Measurements from ENCODE around the gene EFR3B. TPM values are rescaled to one million over a fixed set of nuclear protein-coding genes. Genes with fewer than 3 reads are reported as not detected.
"Not testable (repeated sequence)": the region's sequence is repeated elsewhere in the genome, so short reads cannot be mapped to it uniquely, and the experiment has no call there.

The EFR3B gene, protein sequence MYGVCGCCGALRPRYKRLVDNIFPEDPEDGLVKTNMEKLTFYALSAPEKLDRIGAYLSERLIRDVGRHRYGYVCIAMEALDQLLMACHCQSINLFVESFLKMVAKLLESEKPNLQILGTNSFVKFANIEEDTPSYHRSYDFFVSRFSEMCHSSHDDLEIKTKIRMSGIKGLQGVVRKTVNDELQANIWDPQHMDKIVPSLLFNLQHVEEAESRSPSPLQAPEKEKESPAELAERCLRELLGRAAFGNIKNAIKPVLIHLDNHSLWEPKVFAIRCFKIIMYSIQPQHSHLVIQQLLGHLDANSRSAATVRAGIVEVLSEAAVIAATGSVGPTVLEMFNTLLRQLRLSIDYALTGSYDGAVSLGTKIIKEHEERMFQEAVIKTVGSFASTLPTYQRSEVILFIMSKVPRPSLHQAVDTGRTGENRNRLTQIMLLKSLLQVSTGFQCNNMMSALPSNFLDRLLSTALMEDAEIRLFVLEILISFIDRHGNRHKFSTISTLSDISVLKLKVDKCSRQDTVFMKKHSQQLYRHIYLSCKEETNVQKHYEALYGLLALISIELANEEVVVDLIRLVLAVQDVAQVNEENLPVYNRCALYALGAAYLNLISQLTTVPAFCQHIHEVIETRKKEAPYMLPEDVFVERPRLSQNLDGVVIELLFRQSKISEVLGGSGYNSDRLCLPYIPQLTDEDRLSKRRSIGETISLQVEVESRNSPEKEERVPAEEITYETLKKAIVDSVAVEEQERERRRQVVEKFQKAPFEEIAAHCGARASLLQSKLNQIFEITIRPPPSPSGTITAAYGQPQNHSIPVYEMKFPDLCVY
- total RNA-seq: 0.10 TPM
- polyA plus RNA-seq: under 1 TPM in 3 of 4 donors, not detected in 1; 0.05 to 0.15 (median 0.06) TPM

DNA sequence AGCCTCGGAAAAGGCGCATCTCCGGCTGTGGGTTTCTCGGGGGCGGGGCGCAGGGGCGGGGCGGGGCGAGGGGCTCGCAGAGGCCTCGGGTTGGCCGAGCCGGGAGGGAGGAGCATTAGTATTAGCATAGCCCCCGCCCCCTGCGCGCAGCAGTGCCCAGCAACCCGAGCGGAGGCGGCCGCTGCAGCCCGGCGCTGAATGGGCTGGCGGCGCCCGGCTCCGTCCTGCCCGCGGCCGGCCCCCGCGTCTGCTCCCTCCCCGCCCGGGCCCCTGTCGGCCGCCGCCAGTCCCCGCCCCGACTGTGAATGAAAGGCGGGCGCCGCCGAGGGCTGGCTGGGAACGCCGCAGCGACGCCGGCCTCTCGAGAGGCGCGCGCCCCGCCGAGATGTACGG is at the start of gene EFR3B:
EFR3B (plus strand) TSS at position 149 of the 393 bp plus-strand sequence; CDS start at position 386, 237 bp downstream.
- DNase-seq (peak; percentile 84 to 92 (median 86)), ATAC-seq (ENCODE audit: low read depth in 2 of 2) (peak; percentile 96 to 97)
- H3K27me3 Mint-ChIP-seq: peaks cover 63% of the 10 kb centered on the region
- H3K4me3 ChIP-seq (ENCODE audit: low read depth, low read length): peak within 1 kb of the TSS; percentile 43
- no peak within 1 kb of the TSS for H3K27ac ChIP-seq (ENCODE audit: insufficient read depth, low read length, poor library complexity, severe bottlenecking)
- peaks cover 0 to 23% (median 16%) of the 10 kb centered on the region in 4 donors for H3K4me1 Mint-ChIP-seq
- no peaks in the 10 kb centered on the region for H3K36me3 ChIP-seq (ENCODE audit: control insufficient read depth, insufficient read depth, low read length)
- peaks cover 18% of the 10 kb centered on the region for H3K4me1 ChIP-seq (ENCODE audit: control insufficient read depth, insufficient read depth, low read length, poor library complexity, severe bottlenecking)
- peak within 1 kb of the TSS; percentile 85 to 94 (median 88) for H3K4me3 Mint-ChIP-seq
- H3K9me3 ChIP-seq (ENCODE audit: control insufficient read depth in 2 of 2, low read length in 2 of 2): no peaks in the 10 kb centered on the region
- H3K36me3 Mint-ChIP-seq: no peaks in the 10 kb centered on the region
- peak within 1 kb of the TSS in 1 of 3 donors; percentile 36 for H3K27ac Mint-ChIP-seq
- H3K9me3 Mint-ChIP-seq: peaks cover 0 to 6% (median 0%) of the 10 kb centered on the region in 7 donors
- peaks cover 24% of the 10 kb centered on the region for H3K27me3 ChIP-seq (ENCODE audit: control insufficient read depth, insufficient read depth, low read length)

DNA sequence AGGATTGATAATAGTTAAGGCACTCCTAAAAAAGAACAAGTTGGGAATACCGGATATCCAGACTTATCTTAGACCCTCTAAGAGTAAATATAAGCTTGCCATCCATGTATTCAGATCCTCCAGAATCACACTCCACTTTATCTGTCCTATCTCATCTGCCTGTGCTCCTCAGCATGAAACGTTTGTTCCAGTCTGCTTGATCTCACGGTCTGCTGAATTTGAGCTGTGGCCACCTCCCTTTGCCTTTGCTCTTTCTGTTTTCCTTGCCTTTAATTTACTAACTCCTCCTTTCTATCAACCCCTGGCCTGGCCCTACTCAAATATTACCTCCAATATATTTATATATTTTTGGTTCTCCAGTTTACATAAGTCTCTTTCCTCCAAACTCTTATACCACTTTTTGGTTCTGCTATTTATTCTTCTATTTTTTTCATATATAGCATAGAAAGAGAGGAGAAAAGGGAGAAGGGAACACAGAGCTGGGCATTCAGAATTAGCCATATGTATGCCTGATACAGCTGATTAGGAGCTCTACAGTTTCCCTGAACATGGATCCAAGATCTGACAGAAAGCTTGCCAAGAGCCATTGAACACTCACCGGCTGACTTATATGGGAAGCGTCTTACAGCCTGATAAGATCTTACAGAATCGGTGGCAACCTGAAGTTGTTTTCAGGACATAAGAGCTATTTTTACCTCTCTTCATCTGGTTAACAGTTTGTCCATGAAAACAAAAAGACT is 48.3 kb upstream of the EFR3B start:
- ATAC-seq (ENCODE audit: low read depth in 2 of 2) (no peak), DNase-seq (no peak)
- Histone ChIP-seq H3K27me3 (ENCODE audit: control insufficient read depth, insufficient read depth, low read length) (peaks cover 8% of the 10 kb centered on the region), H3K9me3 (ENCODE audit: control insufficient read depth in 2 of 2, low read length in 2 of 2) (no peaks in the 10 kb centered on the region), H3K4me3 (ENCODE audit: low read depth, low read length) (no peak overlapping the region), H3K36me3 (ENCODE audit: control insufficient read depth, insufficient read depth, low read length) (no peaks in the 10 kb centered on the region), H3K4me1 (ENCODE audit: control insufficient read depth, insufficient read depth, low read length, poor library complexity, severe bottlenecking) (no peaks in the 10 kb centered on the region), H3K27ac (ENCODE audit: insufficient read depth, low read length, poor library complexity, severe bottlenecking) (no peak overlapping the region)
- Mint-ChIP-seq H3K4me1 (no peaks in the 10 kb centered on the region), H3K36me3 (no peaks in the 10 kb centered on the region), H3K27ac (no peak overlapping the region), H3K9me3 (peaks cover 0 to 1% (median 0%) of the 10 kb centered on the region in 7 donors), H3K27me3 (peaks cover 43% of the 10 kb centered on the region), H3K4me3 (no peak overlapping the region)

DNA sequence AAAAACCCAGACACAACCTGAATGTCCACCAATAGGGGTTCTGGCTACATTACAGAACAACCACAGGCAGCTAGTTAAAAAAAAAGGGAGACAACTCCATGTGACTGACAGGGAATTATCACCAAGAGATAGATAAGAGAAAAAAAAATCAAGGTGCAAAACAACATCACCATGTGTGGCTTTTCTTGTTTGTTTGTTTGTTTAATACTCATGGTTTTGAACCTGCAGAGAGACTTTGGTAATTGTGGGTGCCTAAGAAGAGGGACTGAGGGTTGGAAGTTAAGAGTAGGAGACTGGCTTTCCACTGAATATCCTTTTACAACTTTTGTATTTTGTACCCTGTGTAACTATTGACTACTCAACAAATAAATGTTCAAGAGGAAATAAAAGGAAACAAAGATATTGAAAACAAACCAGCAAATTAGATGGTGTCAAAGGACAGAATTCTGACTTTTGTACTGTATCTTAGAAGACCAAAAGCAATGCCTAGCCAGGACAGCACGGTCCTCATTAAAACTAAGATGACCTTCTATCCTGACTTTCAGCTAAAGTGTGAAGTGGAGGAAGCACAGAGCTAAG is 47.6 kb upstream of the EFR3B start:
- Mint-ChIP-seq H3K36me3 (no peaks in the 10 kb centered on the region), H3K4me3 (no peak overlapping the region), H3K4me1 (no peaks in the 10 kb centered on the region), H3K27ac (no peak overlapping the region), H3K9me3 (peaks cover 0 to 1% (median 0%) of the 10 kb centered on the region in 7 donors), H3K27me3 (peaks cover 43% of the 10 kb centered on the region)
- H3K27me3 ChIP-seq (ENCODE audit: control insufficient read depth, insufficient read depth, low read length): peaks cover 8% of the 10 kb centered on the region
- H3K4me3 ChIP-seq (ENCODE audit: low read depth, low read length): no peak overlapping the region
- DNase-seq (no peak), ATAC-seq (ENCODE audit: low read depth in 2 of 2) (no peak)
- H3K4me1 ChIP-seq (ENCODE audit: control insufficient read depth, insufficient read depth, low read length, poor library complexity, severe bottlenecking): no peaks in the 10 kb centered on the region
- H3K9me3 ChIP-seq (ENCODE audit: control insufficient read depth in 2 of 2, low read length in 2 of 2): no peaks in the 10 kb centered on the region
- H3K27ac ChIP-seq (ENCODE audit: insufficient read depth, low read length, poor library complexity, severe bottlenecking): no peak overlapping the region
- H3K36me3 ChIP-seq (ENCODE audit: control insufficient read depth, insufficient read depth, low read length): no peaks in the 10 kb centered on the region

DNA sequence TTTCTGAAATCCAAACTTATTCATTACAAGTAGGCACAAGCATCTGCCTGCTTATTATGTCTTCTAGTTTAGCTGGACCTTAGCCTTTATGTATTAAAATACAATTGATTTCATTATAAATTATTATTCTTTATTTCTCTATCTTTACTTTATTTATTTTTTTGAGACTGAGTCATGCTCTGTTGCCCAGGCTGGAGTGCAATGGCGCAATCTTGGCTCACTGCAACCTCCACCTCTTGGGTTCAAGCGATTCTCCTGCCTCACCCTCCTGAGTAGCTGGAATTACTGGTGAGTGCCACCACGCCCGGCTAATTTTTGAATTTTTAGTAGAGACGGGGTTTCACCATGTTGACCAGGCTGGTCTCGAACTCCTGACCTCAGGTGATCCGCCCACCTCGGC is 42.8 kb upstream of the EFR3B start:
- not testable (repeated sequence) for H3K36me3 ChIP-seq (ENCODE audit: control insufficient read depth, insufficient read depth, low read length); H3K9me3 Mint-ChIP-seq; H3K27me3 ChIP-seq (ENCODE audit: control insufficient read depth, insufficient read depth, low read length); H3K4me3 ChIP-seq (ENCODE audit: low read depth, low read length); H3K9me3 ChIP-seq (ENCODE audit: control insufficient read depth in 2 of 2, low read length in 2 of 2); H3K4me1 ChIP-seq (ENCODE audit: control insufficient read depth, insufficient read depth, low read length, poor library complexity, severe bottlenecking); H3K36me3 Mint-ChIP-seq; H3K27ac Mint-ChIP-seq; DNase-seq; H3K4me3 Mint-ChIP-seq; ATAC-seq (ENCODE audit: low read depth in 2 of 2); H3K4me1 Mint-ChIP-seq; H3K27ac ChIP-seq (ENCODE audit: insufficient read depth, low read length, poor library complexity, severe bottlenecking)
- H3K27me3 Mint-ChIP-seq: peaks cover 20% of the 10 kb centered on the region

DNA sequence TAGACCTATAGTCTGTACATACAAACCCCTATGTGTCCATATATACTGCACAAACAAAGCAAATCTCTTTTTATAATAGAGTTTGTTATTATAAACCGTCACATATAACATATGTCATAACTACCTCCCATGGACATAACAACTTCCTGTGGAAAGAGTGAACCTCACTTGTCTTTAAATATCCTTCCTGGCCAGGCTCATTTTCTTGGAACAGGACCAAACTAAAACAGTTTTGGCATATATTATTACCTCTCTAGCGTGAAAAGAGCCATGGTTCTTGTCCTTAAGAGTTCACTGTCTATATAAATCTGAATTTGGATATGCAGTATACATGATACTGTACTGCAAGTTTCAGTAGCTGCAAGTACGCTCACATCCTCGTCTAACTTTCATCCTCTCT is 41.8 kb upstream of the EFR3B start:
- no peaks in the 10 kb centered on the region for H3K4me1 Mint-ChIP-seq
- H3K27ac Mint-ChIP-seq: no peak overlapping the region
- peaks cover 3% of the 10 kb centered on the region for H3K36me3 Mint-ChIP-seq

DNA sequence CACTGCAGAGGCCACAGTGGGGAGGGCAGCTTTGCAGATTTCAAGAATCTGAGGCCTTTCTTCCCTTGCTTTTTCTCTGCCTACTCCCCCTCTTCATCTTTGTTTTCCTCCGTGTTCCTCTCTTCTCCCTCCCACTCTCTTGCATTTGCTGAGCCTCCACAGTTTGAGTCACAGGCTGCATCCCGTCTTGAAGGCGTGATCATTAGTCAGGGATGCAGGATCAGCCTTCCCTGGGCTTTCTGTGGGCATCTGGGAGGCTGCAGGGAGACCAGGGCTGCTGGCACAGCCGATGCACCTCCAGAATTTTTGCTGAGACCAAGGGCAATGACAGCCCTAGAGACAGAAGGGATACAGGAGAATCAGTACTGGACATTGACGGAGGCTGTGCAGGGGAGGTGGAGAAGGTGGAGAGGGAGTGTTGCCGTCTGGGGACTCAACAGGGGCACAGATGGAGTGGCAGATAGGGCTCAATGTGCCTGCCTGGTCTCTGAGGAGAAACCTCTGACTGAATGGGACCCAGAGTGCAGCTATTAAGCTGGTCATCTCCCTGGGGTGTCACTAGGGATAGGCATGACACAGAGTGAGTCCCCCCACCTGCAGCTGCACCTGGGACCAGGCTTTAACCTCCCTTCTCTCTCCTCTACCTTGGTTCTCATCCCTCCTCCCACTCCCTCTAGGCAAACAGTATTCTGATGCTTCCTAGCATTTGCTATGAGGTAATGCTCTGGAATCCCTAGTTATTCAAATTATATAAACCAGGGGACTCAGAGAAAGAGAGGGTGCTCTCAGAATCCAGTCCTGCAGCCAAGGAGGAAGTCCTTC is 41.2 kb upstream of the EFR3B start:
- no peak for DNase-seq
- peak overlapping the region in 1 of 3 donors; percentile 82 for H3K27ac Mint-ChIP-seq
- H3K9me3 Mint-ChIP-seq: no peaks in the 10 kb centered on the region
- no peaks in the 10 kb centered on the region for H3K36me3 ChIP-seq (ENCODE audit: control insufficient read depth, insufficient read depth, low read length)
- H3K27me3 ChIP-seq (ENCODE audit: control insufficient read depth, insufficient read depth, low read length): peaks cover 2% of the 10 kb centered on the region
- no peak overlapping the region for H3K4me3 Mint-ChIP-seq
- no peak overlapping the region for H3K27ac ChIP-seq (ENCODE audit: insufficient read depth, low read length, poor library complexity, severe bottlenecking)
- peaks cover 3% of the 10 kb centered on the region for H3K36me3 Mint-ChIP-seq
- no peaks in the 10 kb centered on the region for H3K4me1 Mint-ChIP-seq
- no peaks in the 10 kb centered on the region for H3K4me1 ChIP-seq (ENCODE audit: control insufficient read depth, insufficient read depth, low read length, poor library complexity, severe bottlenecking)
- no peak overlapping the region for H3K4me3 ChIP-seq (ENCODE audit: low read depth, low read length)
- no peak for ATAC-seq (ENCODE audit: low read depth in 2 of 2)
- peaks cover 17% of the 10 kb centered on the region for H3K27me3 Mint-ChIP-seq
- no peaks in the 10 kb centered on the region for H3K9me3 ChIP-seq (ENCODE audit: control insufficient read depth in 2 of 2, low read length in 2 of 2)

More for the DNA sequence above, 41.8 kb upstream of the EFR3B start:
- DNase-seq (no peak), ATAC-seq (ENCODE audit: low read depth in 2 of 2) (no peak)
- peaks cover 2% of the 10 kb centered on the region for H3K27me3 ChIP-seq (ENCODE audit: control insufficient read depth, insufficient read depth, low read length)
- no peaks in the 10 kb centered on the region for H3K4me1 ChIP-seq (ENCODE audit: control insufficient read depth, insufficient read depth, low read length, poor library complexity, severe bottlenecking)
- H3K27me3 Mint-ChIP-seq: peaks cover 13% of the 10 kb centered on the region
- no peaks in the 10 kb centered on the region for H3K9me3 Mint-ChIP-seq
- H3K9me3 ChIP-seq (ENCODE audit: control insufficient read depth in 2 of 2, low read length in 2 of 2): no peaks in the 10 kb centered on the region
- H3K4me3 ChIP-seq (ENCODE audit: low read depth, low read length): no peak overlapping the region
- H3K27ac ChIP-seq (ENCODE audit: insufficient read depth, low read length, poor library complexity, severe bottlenecking): no peak overlapping the region
- H3K4me3 Mint-ChIP-seq: no peak overlapping the region
- no peaks in the 10 kb centered on the region for H3K36me3 ChIP-seq (ENCODE audit: control insufficient read depth, insufficient read depth, low read length)

DNA sequence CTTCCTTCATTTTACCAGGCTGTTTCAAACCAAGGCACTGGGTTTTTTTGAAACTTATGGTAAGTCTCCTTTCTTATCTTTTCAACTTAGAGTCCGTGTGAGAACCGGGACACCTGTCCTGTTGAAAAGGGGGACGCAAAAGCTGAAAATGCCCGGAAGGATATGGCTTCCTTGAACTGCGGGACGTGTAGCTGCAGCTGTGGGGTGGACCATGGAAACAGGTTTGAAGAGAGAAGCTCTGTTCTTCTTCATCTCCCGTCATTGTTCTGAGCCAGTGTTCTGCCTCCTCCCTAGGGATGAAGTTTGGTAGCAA is 40.6 kb upstream of the EFR3B start:
- ATAC-seq (ENCODE audit: low read depth in 2 of 2): no peak
- no peak overlapping the region for H3K27ac Mint-ChIP-seq
- H3K27me3 Mint-ChIP-seq: peaks cover 18% of the 10 kb centered on the region
- peaks cover 2% of the 10 kb centered on the region for H3K27me3 ChIP-seq (ENCODE audit: control insufficient read depth, insufficient read depth, low read length)
- H3K4me3 ChIP-seq (ENCODE audit: low read depth, low read length): no peak overlapping the region
- peaks cover 3% of the 10 kb centered on the region for H3K36me3 Mint-ChIP-seq
- H3K36me3 ChIP-seq (ENCODE audit: control insufficient read depth, insufficient read depth, low read length): no peaks in the 10 kb centered on the region
- H3K9me3 ChIP-seq (ENCODE audit: control insufficient read depth in 2 of 2, low read length in 2 of 2): no peaks in the 10 kb centered on the region
- H3K4me1 ChIP-seq (ENCODE audit: control insufficient read depth, insufficient read depth, low read length, poor library complexity, severe bottlenecking): no peaks in the 10 kb centered on the region
- H3K27ac ChIP-seq (ENCODE audit: insufficient read depth, low read length, poor library complexity, severe bottlenecking): no peak overlapping the region
- no peaks in the 10 kb centered on the region for H3K4me1 Mint-ChIP-seq
- DNase-seq: no peak
- H3K9me3 Mint-ChIP-seq: no peaks in the 10 kb centered on the region
- H3K4me3 Mint-ChIP-seq: no peak overlapping the region

Data from CD4-positive, CD25-positive, alpha-beta regulatory T cell (primary cell).